ENCODE data around the gene SIRPB2. TPM values are rescaled to one million over a fixed set of nuclear protein-coding genes. Genes with fewer than 3 reads are reported as not detected.

SIRPB2 gene
- not detected in 2 replicates for total RNA-seq

GRCh38 chr20:1491281-1491840 lies at the start of gene SIRPB2:
Gene SIRPB2 (minus strand): TSS chr20:1491420. CDS start chr20:1491359, 61 bp downstream.

GRCh38 chr20:1466211-1467081 lies 24.8 kb downstream of the SIRPB2 start, which contains the start of gene NSFL1C:
Gene NSFL1C (minus strand): TSS chr20:1466849. CDS start chr20:1466824, 25 bp downstream.

Other genes with a start within 250 kb of the SIRPB2 start
- 8.1 and 9.2 TPM in 2 replicates for gene SNPH, start 225.1 kb downstream of the SIRPB2 start, total RNA-seq
- gene SDCBP2, start 162.3 kb downstream of the SIRPB2 start, total RNA-seq: 1.8 and 10.4 TPM in 2 replicates
- gene FKBP1A, start 98.4 kb downstream of the SIRPB2 start, total RNA-seq: 145 and 150 TPM in 2 replicates
- gene NSFL1C, start 24.6 kb downstream of the SIRPB2 start, total RNA-seq: 24.6 and 26.6 TPM in 2 replicates
- gene SIRPD, start 66.3 kb upstream of the SIRPB2 start, total RNA-seq: not detected in 2 replicates
- 0.78 TPM in 1 of 2 replicates, not detected in the other for gene SIRPB1, start 128.6 kb upstream of the SIRPB2 start, total RNA-seq
- gene SIRPG, start 166.4 kb upstream of the SIRPB2 start, total RNA-seq: not detected in 2 replicates

Measured in epithelial cell of alveolus of lung (primary cell).